Measurements from ENCODE around the gene MMP17.

- TF ChIP-seq, protein P1, sequence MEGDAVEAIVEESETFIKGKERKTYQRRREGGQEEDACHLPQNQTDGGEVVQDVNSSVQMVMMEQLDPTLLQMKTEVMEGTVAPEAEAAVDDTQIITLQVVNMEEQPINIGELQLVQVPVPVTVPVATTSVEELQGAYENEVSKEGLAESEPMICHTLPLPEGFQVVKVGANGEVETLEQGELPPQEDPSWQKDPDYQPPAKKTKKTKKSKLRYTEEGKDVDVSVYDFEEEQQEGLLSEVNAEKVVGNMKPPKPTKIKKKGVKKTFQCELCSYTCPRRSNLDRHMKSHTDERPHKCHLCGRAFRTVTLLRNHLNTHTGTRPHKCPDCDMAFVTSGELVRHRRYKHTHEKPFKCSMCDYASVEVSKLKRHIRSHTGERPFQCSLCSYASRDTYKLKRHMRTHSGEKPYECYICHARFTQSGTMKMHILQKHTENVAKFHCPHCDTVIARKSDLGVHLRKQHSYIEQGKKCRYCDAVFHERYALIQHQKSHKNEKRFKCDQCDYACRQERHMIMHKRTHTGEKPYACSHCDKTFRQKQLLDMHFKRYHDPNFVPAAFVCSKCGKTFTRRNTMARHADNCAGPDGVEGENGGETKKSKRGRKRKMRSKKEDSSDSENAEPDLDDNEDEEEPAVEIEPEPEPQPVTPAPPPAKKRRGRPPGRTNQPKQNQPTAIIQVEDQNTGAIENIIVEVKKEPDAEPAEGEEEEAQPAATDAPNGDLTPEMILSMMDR (conservative IDR thresholded peaks at IDR 0.05; ENCODE audit: low read length), result no peak
- no peak for TF ChIP-seq EZH2phosphoT487 (IDR thresholded peaks at IDR 0.05; ENCODE audit: borderline replicate concordance, low read depth, low read length)
These were observed 32.5 kb downstream of the MMP17 start for GRCh38 chr12:131860472-131861260.

All from OCI-LY7 (cell line).